ENCODE measurements around the gene YES1. TPM values are rescaled to one million over a fixed set of nuclear protein-coding genes. Genes with fewer than 3 reads are reported as not detected.
"Not testable (repeated sequence)": the region's sequence is repeated elsewhere in the genome, so short reads cannot be mapped to it uniquely, and the experiment has no call there.

The YES1 gene
- total RNA-seq, 1 experiment from 2014 or later = 61.2 TPM

DNA sequence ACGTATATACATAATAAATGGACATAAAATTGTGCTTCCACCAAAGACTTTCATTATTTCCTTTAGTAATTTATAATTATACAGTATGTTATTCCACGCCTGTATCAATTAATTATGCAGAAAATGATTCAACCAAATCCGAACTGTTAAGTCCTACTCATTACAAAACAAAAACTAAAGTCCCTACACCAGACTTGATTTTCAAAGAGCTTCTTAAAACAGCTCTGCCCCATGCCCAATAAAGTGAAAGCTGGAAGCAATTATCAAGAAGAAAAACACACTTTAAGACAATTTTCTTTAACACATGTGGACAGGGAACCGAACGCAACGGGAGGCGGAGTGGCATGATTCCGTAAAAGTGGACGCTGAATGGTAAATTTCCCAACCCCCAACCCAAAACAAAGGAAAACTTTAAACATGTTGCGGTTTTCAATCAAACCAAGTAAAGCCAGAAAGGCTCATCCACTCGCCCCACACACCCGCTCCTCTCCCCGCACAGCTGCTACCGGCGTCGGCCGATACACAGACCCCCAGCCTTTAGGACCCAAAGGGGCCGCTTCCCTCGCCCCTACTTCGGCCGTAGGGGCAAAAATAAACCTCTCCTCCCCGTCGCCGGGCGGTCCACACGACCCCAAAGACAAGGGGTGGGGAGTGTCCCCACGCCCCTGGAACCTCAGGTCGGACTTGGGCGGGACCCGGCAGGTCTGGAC, 705 bp downstream of the YES1 start:
- peaks cover 36% of the 10 kb centered on the region for H3K4me1 Mint-ChIP-seq (ENCODE audit: low read depth, unreplicated experiment)
- intact Hi-C loops (cut with micrococcal nuclease; ENCODE audit: unreplicated experiment) = no loop called here
- TSS peak; percentile 46 for BruUV-seq (replicated peaks)
- no peaks in the 10 kb centered on the region for H3K9me3 Mint-ChIP-seq (ENCODE audit: low read depth, unreplicated experiment)
- DNase-seq = peak; percentile 11
- H3K27ac Mint-ChIP-seq (ENCODE audit: unreplicated experiment) = peak overlapping the region; percentile 91
- CTCF ChIA-PET = no interaction called here
- TF ChIP-seq, protein P1, sequence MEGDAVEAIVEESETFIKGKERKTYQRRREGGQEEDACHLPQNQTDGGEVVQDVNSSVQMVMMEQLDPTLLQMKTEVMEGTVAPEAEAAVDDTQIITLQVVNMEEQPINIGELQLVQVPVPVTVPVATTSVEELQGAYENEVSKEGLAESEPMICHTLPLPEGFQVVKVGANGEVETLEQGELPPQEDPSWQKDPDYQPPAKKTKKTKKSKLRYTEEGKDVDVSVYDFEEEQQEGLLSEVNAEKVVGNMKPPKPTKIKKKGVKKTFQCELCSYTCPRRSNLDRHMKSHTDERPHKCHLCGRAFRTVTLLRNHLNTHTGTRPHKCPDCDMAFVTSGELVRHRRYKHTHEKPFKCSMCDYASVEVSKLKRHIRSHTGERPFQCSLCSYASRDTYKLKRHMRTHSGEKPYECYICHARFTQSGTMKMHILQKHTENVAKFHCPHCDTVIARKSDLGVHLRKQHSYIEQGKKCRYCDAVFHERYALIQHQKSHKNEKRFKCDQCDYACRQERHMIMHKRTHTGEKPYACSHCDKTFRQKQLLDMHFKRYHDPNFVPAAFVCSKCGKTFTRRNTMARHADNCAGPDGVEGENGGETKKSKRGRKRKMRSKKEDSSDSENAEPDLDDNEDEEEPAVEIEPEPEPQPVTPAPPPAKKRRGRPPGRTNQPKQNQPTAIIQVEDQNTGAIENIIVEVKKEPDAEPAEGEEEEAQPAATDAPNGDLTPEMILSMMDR (IDR thresholded peaks at IDR 0.05; ENCODE audit: unreplicated experiment) = no peak
- no peaks in the 10 kb centered on the region for H3K27me3 Mint-ChIP-seq (ENCODE audit: unreplicated experiment)
- peak overlapping the region; percentile 98 for H3K4me3 Mint-ChIP-seq (ENCODE audit: low read depth, unreplicated experiment)
- peaks cover 32% of the 10 kb centered on the region for H3K36me3 Mint-ChIP-seq (ENCODE audit: insufficient read depth, unreplicated experiment)

- Mint-ChIP-seq H3K9me3 (ENCODE audit: low read depth, unreplicated experiment) (no peaks in the 10 kb centered on the region), H3K4me3 (ENCODE audit: low read depth, unreplicated experiment) (peak overlapping the region; percentile 98), H3K36me3 (ENCODE audit: insufficient read depth, unreplicated experiment) (peaks cover 32% of the 10 kb centered on the region), H3K27ac (ENCODE audit: unreplicated experiment) (peak overlapping the region; percentile 11), H3K27me3 (ENCODE audit: unreplicated experiment) (no peaks in the 10 kb centered on the region), H3K4me1 (ENCODE audit: low read depth, unreplicated experiment) (peaks cover 46% of the 10 kb centered on the region)
- no peak for DNase-seq
- BruUV-seq (replicated peaks) = no TSS peak
- CTCF ChIA-PET = no interaction called here
- intact Hi-C loops (cut with micrococcal nuclease; ENCODE audit: unreplicated experiment) = loop anchor here (5.0 kb wide), 1 partner anchor 58 kb away; no protein-coding TSS in a partner anchor
- TF ChIP-seq, protein P1 (IDR thresholded peaks at IDR 0.05; ENCODE audit: unreplicated experiment) = no peak
These were observed 1.9 kb downstream of the YES1 start for GRCh38 chr18:809985-810642.

DNA sequence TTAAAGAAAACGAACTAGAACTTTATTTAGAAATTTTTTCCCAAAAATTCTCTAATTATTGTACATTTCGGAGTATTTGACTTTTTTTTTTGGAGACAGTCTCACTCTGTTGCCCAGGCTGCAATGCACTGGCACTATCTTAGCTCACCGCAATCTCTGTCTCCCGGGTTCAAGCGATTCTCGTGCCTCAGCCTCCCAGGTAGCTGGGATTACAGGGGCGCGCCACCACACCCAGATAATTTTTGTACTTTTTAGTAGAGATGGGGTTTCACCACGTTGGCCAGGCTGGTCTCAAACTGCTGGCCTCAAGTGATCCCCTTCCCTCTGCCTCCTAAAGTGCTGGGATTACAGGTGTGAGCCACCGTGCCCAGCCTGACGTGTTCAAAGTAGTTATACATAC, 2.8 kb downstream of the YES1 start:
- BruUV-seq (replicated peaks); H3K27ac Mint-ChIP-seq (ENCODE audit: unreplicated experiment); CTCF ChIA-PET; H3K9me3 Mint-ChIP-seq (ENCODE audit: low read depth, unreplicated experiment); H3K27me3 Mint-ChIP-seq (ENCODE audit: unreplicated experiment); DNase-seq: not testable (repeated sequence)
- intact Hi-C loops (cut with micrococcal nuclease; ENCODE audit: unreplicated experiment) = loop anchor here (5.0 kb wide), 1 partner anchor 57 kb away; no protein-coding TSS in a partner anchor
- peak overlapping the region; percentile 98 for H3K4me3 Mint-ChIP-seq (ENCODE audit: low read depth, unreplicated experiment)
- peaks cover 32% of the 10 kb centered on the region for H3K36me3 Mint-ChIP-seq (ENCODE audit: insufficient read depth, unreplicated experiment)
- peaks cover 46% of the 10 kb centered on the region for H3K4me1 Mint-ChIP-seq (ENCODE audit: low read depth, unreplicated experiment)

GRCh38 chr18:808502-808901, 3.5 kb downstream of the YES1 start:
- Mint-ChIP-seq H3K4me1 (ENCODE audit: low read depth, unreplicated experiment) (peaks cover 46% of the 10 kb centered on the region), H3K4me3 (ENCODE audit: low read depth, unreplicated experiment) (no peak overlapping the region), H3K27me3 (ENCODE audit: unreplicated experiment) (no peaks in the 10 kb centered on the region), H3K36me3 (ENCODE audit: insufficient read depth, unreplicated experiment) (peaks cover 32% of the 10 kb centered on the region), H3K27ac (ENCODE audit: unreplicated experiment) (no peak overlapping the region), H3K9me3 (ENCODE audit: low read depth, unreplicated experiment) (no peaks in the 10 kb centered on the region)
- intact Hi-C loops (cut with micrococcal nuclease; ENCODE audit: unreplicated experiment) = loop anchor here (5.0 kb wide), 1 partner anchor 56 kb away; no protein-coding TSS in a partner anchor
- no TSS peak for BruUV-seq (replicated peaks)
- DNase-seq = no peak
- CTCF ChIA-PET = no interaction called here
- TF ChIP-seq, protein P1 (IDR thresholded peaks at IDR 0.05; ENCODE audit: unreplicated experiment) = no peak

All from Calu3 (cell line).